GM19099 (cell line): ENCODE data around the gene TALDO1.

Experiments
- POLR2A ChIP-seq: IDR thresholded peaks from 3 replicates; pipeline ENCODE4 v1.6.1; 2011; ENCODE audit warnings: low read depth; ENCODE audit not compliant: insufficient read length; ENCODE audit errors: extremely low read depth

TALDO1 gene

GRCh38 chr11:769887-770641 lies 22.8 kb downstream of the TALDO1 start:
- no peak for TF ChIP-seq POLR2A

- no peak for TF ChIP-seq POLR2A
These were observed 23.7 kb downstream of the TALDO1 start for GRCh38 chr11:770642-771616.

DNA sequence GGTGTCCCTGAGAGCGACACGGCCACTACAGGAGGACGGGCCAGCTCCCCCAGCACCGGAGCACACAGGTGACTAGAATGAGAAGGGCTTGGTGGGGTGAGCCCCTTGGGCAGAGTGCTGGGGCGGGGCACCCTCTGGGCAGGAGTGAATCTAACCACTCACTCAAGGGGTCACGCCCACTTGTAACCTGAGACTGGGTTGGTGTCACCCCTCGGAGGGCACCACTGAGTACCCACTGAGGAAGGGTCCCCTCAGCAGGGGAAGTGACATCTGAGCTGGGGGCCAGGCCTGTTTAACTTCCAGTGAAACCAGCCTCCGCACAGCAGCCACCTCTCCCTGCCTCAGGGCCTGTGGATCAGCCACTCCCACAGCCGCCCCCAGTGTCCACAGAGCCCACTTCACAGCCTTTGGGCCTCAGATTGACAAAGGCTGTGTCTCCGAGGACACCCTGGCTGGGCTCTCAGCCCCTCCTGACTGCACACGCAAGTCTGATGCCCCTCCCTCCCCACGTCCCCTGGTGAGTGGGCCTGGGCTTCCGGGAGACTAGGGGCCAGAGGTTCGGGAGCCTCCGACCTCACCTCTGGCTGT lies 24.4 kb downstream of the TALDO1 start:
- TF ChIP-seq POLR2A: no peak

DNA sequence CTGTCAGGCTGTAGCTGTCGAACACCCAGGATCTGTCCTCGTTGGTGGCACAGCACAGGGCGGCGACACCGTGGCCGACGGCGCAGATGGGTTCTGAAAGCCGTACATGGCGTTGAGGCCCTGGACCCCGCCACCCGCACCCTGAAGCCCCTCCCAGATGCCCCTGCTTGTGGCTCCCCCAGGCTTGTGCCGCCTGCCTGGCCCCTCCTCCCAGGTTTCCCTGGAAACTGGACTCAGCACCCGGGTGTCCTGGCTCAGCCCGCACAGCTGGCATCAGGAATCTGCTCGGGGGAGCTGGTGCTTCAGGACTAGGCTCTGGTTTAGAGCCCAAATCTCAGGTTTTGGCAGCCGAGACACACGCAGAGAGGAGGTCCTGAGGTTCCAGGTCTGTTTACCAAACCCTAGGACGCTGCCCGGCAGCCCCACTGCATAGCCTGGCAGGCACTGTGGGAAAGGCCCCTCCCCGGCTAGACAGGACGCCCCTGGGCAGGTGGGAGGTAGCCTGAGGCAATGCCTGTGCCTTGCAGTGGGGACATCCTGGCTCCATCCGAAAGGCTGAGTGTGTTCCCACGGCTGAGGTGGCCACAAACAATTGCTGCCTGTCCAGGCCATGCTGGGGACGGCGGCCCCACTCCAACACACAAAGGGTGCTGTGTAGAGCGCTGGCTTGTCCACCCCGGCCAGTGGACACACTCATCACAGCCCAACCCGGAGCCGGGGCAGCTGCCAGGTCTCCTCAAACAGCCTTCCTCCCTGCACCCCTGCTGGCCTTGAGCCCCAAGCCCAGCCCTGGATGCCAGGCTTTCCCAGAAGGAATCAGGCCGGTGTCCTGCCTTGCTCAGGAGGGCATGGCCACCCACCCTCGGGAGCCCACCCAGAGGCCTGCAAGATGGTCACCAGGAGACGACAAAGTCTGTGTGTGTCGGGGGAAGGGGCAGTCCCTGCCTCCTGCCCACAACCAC lies 25.4 kb downstream of the TALDO1 start:
- no peak for TF ChIP-seq POLR2A

- no peak for TF ChIP-seq POLR2A
These were observed 26.2 kb downstream of the TALDO1 start for GRCh38 chr11:773425-773824.

DNA sequence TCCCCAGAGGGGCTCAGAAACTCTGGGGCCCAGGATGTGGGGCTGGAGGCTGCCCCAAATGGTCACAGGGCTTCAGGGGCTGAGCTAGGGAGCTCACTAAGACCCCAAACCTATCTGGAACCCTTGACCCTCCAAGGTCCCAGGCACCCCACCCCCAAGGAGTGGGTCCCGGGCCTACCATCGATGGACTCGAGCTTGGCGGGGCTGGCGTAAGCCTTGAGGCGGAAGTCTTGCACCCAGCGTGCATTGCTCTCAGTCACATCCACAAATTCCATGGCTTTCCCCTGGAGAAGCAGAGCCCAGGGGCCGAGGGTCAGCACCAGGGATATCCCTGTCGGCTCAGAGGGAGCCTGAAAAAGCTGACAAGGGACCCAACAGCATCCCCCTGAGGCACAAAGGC lies 26.6 kb downstream of the TALDO1 start:
- TF ChIP-seq POLR2A: no peak

DNA sequence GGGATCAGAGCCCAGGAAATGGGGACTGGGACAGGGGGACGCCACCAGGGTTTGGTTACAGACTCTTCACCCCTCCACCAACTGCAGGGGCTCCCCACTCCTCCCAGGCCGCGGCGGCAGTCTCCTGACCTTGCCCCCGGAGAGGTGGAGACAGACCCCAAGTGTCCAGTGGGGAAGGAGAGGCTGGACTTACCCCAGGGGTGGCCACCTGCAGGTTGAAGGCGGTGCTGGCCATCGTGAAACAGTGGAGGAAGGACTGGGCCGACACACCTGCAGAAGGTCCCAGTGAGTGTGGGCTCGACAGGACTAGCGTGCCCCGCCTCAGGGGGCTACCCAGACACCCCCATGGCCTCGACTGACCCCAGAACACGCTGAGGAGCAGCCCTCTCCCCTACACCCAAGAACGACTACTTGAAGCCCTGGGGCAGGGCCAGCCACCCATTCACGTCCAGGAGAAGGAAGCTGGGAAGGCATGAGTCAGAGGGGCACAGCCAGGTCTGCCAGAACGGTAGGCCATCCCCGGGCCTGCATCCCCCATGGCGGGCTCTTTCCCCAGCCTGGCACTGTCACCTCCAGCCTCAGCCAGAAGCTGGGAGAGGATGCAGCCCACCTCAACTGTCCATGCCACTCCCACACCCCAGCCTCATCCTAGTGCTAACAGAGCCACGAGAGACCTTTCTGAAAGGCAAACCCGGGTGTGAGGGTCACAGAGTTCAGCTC lies 27.8 kb downstream of the TALDO1 start:
- no peak for TF ChIP-seq POLR2A

- TF ChIP-seq POLR2A: no peak
These were observed 28.9 kb downstream of the TALDO1 start for GRCh38 chr11:776263-776560.

- TF ChIP-seq POLR2A: peak; percentile 30
These were observed 29.5 kb downstream of the TALDO1 start for GRCh38 chr11:776561-777287.

GRCh38 chr11:777288-778255 lies 30.3 kb downstream of the TALDO1 start, which contains the start of gene GATD1:
Gene GATD1 (minus strand): TSS chr11:777487. CDS start chr11:777462, 25 bp downstream.
- peak; percentile 95 for TF ChIP-seq POLR2A

- TF ChIP-seq POLR2A: no peak
These were observed 32.0 kb downstream of the TALDO1 start for GRCh38 chr11:778976-779954.
